Muscle of arm (tissue), 12 donors: ENCODE results near the gene FOXA3. TPM values are rescaled to one million over a fixed set of nuclear protein-coding genes. Genes with fewer than 3 reads are reported as not detected.

Source experiments
- DNase-seq: peaks from one replicate; pipeline ENCODE4 v3.0.0-alpha.2; 2013
- polyA plus RNA-seq, 12 donors: library from polyadenylated mRNA; unstranded; fragments of 120-200 nt; gene quantifications; one replicate each; pipeline ENCODE4 v1.2.1, GENCODE V29; 2013; ENCODE audit not compliant: insufficient read length in 12 of 12

FOXA3 gene
- polyA plus RNA-seq, 12 donors = not detected

DNA sequence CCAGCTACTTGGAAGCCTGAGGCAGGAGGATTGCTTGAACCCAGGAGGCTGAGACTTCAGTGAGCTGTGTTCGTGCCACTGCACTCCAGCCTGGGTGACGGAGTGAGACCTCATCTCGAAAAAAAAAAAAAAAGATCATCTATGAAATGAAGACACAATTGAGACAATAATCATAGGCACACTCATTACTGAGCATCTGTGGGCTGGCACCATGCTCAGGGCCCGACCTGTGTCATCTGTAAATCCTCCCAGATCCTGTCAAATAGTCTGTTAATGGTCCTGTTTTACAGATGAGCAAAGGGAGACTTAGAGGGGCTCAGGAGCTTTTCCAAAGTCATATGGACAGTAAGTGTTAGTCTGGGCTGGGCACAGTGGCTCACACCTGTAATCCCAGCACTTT lies 54.6 kb downstream of the FOXA3 start:
- DNase-seq = no peak

DNA sequence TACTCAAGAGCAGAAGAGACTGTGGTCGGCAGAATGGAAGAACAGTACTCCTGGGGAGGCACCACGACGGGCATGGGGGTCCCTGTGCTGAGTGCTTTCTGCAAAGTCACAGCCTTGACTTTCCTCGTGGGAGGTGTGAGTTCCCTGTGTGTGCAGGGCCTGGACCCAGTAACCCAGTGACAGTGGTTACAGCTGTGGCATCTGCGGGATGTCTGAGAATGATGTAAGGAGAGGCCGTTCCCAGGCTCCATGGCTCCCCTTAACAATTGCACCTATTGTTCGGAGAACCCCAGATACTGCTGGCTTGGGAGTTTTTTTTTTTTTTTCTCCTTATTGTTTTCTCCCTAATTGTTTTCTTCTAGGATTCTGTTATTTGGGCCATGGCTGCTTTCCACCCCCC lies 55.6 kb downstream of the FOXA3 start:
- no peak for DNase-seq

GRCh38 chr19:45920458-45920857 lies 56.3 kb downstream of the FOXA3 start:
- DNase-seq = no peak

- DNase-seq = no peak
Measured at GRCh38 chr19:45922281-45922680, 58.2 kb downstream of the FOXA3 start.

Other genes with a start within 250 kb of the FOXA3 start
- 10 to 100 TPM in 5 of 12 donors, 1 to 10 TPM in 5, not detected in 2; 6.0 to 24.8 (median 9.9) TPM for gene EML2, start 224.9 kb upstream of the FOXA3 start, polyA plus RNA-seq
- 1 to 10 TPM in 2 of 12 donors, under 1 TPM in 6, not detected in 4; 0.17 to 1.4 (median 0.42) TPM for gene GIPR, start 196.1 kb upstream of the FOXA3 start, polyA plus RNA-seq
- gene SNRPD2, start 172.4 kb upstream of the FOXA3 start, polyA plus RNA-seq = 100 to 1,000 TPM in 11 of 12 donors, not detected in 1; 157 to 300 (median 239) TPM
- 1 to 10 TPM in 10 of 12 donors, not detected in 2; 2.6 to 5.9 (median 4.0) TPM for gene QPCTL, start 171.7 kb upstream of the FOXA3 start, polyA plus RNA-seq
- gene FBXO46, start 133.4 kb upstream of the FOXA3 start, polyA plus RNA-seq = 10 to 100 TPM in 8 of 12 donors, 1 to 10 TPM in 3, not detected in 1; 8.3 to 31.5 (median 13.2) TPM
- gene MEIOSIN, start 130.9 kb upstream of the FOXA3 start, polyA plus RNA-seq = not detected
- 10 to 100 TPM in 11 of 12 donors, not detected in 1; 10.5 to 46.5 (median 15.5) TPM for gene SIX5, start 95.1 kb upstream of the FOXA3 start, polyA plus RNA-seq
- 100 to 1,000 TPM in 11 of 12 donors, not detected in 1; 161 to 353 (median 263) TPM for gene DMPK, start 81.8 kb upstream of the FOXA3 start, polyA plus RNA-seq
- gene DMWD, start 71.5 kb upstream of the FOXA3 start, polyA plus RNA-seq = 100 to 1,000 TPM in 1 of 12 donors, 10 to 100 TPM in 11; 28.6 to 389 (median 43.8) TPM
- gene RSPH6A, start 49.0 kb upstream of the FOXA3 start, polyA plus RNA-seq = not detected
- 10 to 100 TPM in 11 of 12 donors, not detected in 1; 28.4 to 63.7 (median 36.7) TPM for gene SYMPK, start 1.2 kb upstream of the FOXA3 start, polyA plus RNA-seq
- 10 to 100 TPM in 10 of 12 donors, 1 to 10 TPM in 1, not detected in 1; 8.9 to 27.3 (median 12.8) TPM for gene IRF2BP1, start 21.8 kb downstream of the FOXA3 start, polyA plus RNA-seq
- 1 to 10 TPM in 11 of 12 donors, not detected in 1; 2.2 to 7.6 (median 3.7) TPM for gene MYPOP, start 38.3 kb downstream of the FOXA3 start, polyA plus RNA-seq
- not detected for gene NANOS2, start 50.5 kb downstream of the FOXA3 start, polyA plus RNA-seq
- 1 to 10 TPM in 11 of 12 donors, not detected in 1; 2.8 to 4.8 (median 3.7) TPM for gene NOVA2, start 109.5 kb downstream of the FOXA3 start, polyA plus RNA-seq
- 10 to 100 TPM in 1 of 12 donors, 1 to 10 TPM in 10, not detected in 1; 4.5 to 12.3 (median 5.6) TPM for gene CCDC61, start 131.1 kb downstream of the FOXA3 start, polyA plus RNA-seq
- 1 to 10 TPM in 1 of 12 donors, under 1 TPM in 6, not detected in 5; 0.28 to 4.1 (median 0.62) TPM for gene PGLYRP1, start 158.7 kb downstream of the FOXA3 start, polyA plus RNA-seq
- 1 to 10 TPM in 10 of 12 donors, not detected in 2; 1.4 to 8.9 (median 5.1) TPM for gene IGFL4, start 176.7 kb downstream of the FOXA3 start, polyA plus RNA-seq